AG10803 (cell line): ENCODE measurements around the gene NUCB2.
A peak's percentile ranks its signal among the peaks of the same experiment; 100 is the strongest.
"Not testable (repeated sequence)": the region's sequence is repeated elsewhere in the genome, so short reads cannot be mapped to it uniquely, and the experiment has no call there.

ENCODE experiments used
- DNase-seq: peaks from one replicate; pipeline ENCODE4 v3.0.0; 2010; ENCODE audit warnings: low read depth
- H3K4me3 ChIP-seq: 2 replicates; pipeline ENCODE4 v1.5.1; 2011; ENCODE audit warnings: mild to moderate bottlenecking, low read length, control low read depth
- CTCF ChIP-seq: conservative IDR thresholded peaks from 2 replicates; pipeline ENCODE4 v1.5.1; 2011; ENCODE audit warnings: mild to moderate bottlenecking, low read length, control low read depth, inconsistent platforms

The NUCB2 gene

GRCh38 chr11:17276236-17277023 is at the start of gene NUCB2:
Gene NUCB2 (plus strand): TSS chr11:17276739. CDS start chr11:17295324, 18,585 bp downstream.
- TF ChIP-seq CTCF: no peak

GRCh38 chr11:17228186-17228925 is 48.2 kb upstream of the NUCB2 start:
- DNase-seq, H3K4me3 ChIP-seq: not testable (repeated sequence)

More at GRCh38 chr11:17276236-17277023, at the start of gene NUCB2:
- peak within 1 kb of the TSS; percentile 87 for H3K4me3 ChIP-seq
- peak; percentile 95 for DNase-seq

- TF ChIP-seq CTCF: no peak
- no peak overlapping the region for H3K4me3 ChIP-seq
- DNase-seq: no peak
These were observed 46.9 kb upstream of the NUCB2 start for GRCh38 chr11:17229481-17230152.

GRCh38 chr11:17230867-17231851 is 45.4 kb upstream of the NUCB2 start:
- no peak for TF ChIP-seq CTCF
- no peak overlapping the region for H3K4me3 ChIP-seq
- no peak for DNase-seq

- no peak for TF ChIP-seq CTCF
- H3K4me3 ChIP-seq: no peak overlapping the region
- no peak for DNase-seq
These were observed 43.4 kb upstream of the NUCB2 start for GRCh38 chr11:17233101-17233500.

- TF ChIP-seq CTCF: no peak
- no peak overlapping the region for H3K4me3 ChIP-seq
- DNase-seq: no peak
These were observed 38.2 kb upstream of the NUCB2 start for GRCh38 chr11:17238377-17238776.

- not testable (repeated sequence) for DNase-seq, H3K4me3 ChIP-seq
These were observed 36.6 kb upstream of the NUCB2 start for GRCh38 chr11:17239927-17240326.
